Measurements from ENCODE around the gene NEIL1. TPM values are rescaled to one million over a fixed set of nuclear protein-coding genes. Genes with fewer than 3 reads are reported as not detected.

The NEIL1 gene
- total RNA-seq, 1 donor from 2014 or later, result 34.0 TPM

DNA sequence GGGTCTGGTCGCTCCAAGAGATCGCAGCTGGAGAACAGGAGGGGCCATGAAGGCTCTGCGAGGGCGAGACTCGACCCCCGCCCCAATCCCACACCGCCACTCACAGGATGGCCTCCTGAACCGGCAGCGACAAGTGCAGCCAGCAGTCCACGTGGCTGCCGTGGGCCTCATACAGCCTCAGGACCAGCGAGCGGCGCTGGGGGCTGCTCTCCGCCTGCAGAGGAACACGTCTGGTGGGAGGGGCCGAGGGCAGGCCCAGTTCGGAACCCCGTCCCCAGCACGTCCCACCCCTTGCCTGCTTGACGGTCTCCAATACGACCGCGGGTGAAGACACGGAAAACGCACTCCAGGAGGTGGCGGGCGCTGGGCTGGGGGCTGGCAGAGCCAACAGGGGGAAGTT is 9.2 kb downstream of the NEIL1 start:
- no peak for DNase-seq (ENCODE audit: extremely low spot score, unreplicated experiment)
- Mint-ChIP-seq H3K4me1 (ENCODE audit: unreplicated experiment) (no peaks in the 10 kb centered on the region), H3K4me3 (ENCODE audit: unreplicated experiment) (no peak overlapping the region), H3K27me3 (ENCODE audit: unreplicated experiment) (no peaks in the 10 kb centered on the region), H3K36me3 (ENCODE audit: unreplicated experiment) (no peaks in the 10 kb centered on the region), H3K27ac (ENCODE audit: unreplicated experiment) (no peak overlapping the region), H3K9me3 (ENCODE audit: unreplicated experiment) (no peaks in the 10 kb centered on the region)
- TF ChIP-seq, protein P1, sequence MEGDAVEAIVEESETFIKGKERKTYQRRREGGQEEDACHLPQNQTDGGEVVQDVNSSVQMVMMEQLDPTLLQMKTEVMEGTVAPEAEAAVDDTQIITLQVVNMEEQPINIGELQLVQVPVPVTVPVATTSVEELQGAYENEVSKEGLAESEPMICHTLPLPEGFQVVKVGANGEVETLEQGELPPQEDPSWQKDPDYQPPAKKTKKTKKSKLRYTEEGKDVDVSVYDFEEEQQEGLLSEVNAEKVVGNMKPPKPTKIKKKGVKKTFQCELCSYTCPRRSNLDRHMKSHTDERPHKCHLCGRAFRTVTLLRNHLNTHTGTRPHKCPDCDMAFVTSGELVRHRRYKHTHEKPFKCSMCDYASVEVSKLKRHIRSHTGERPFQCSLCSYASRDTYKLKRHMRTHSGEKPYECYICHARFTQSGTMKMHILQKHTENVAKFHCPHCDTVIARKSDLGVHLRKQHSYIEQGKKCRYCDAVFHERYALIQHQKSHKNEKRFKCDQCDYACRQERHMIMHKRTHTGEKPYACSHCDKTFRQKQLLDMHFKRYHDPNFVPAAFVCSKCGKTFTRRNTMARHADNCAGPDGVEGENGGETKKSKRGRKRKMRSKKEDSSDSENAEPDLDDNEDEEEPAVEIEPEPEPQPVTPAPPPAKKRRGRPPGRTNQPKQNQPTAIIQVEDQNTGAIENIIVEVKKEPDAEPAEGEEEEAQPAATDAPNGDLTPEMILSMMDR (IDR thresholded peaks at IDR 0.05), result no peak

DNA sequence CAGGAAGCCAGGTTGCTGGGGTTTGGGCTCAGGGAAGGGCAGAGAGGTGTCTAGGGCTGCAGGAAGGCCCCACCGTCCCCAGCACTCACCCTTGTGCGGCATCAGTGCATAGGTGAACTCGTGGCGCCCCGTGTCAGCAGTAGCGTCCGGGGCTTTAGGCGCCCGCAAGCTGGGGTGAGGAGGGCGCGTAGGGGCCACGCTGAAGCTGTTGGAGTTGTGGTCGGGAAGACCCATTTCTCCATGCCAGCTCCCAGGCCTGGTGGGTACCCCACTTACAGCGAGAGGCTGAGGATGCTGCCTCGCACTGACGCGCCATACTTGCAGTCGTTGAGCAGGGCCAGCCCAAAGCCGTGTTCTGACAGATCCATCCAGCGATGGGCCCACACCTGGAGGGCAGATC is 9.7 kb downstream of the NEIL1 start:
- H3K4me1 Mint-ChIP-seq (ENCODE audit: unreplicated experiment), result no peaks in the 10 kb centered on the region
- no peaks in the 10 kb centered on the region for H3K9me3 Mint-ChIP-seq (ENCODE audit: unreplicated experiment)

GRCh38 chr15:75357976-75358673 is 11.3 kb downstream of the NEIL1 start:
- TF ChIP-seq, protein P1 (IDR thresholded peaks at IDR 0.05), result no peak
- no peaks in the 10 kb centered on the region for H3K27me3 Mint-ChIP-seq (ENCODE audit: unreplicated experiment)
- no peak overlapping the region for H3K27ac Mint-ChIP-seq (ENCODE audit: unreplicated experiment)
- no peaks in the 10 kb centered on the region for H3K4me1 Mint-ChIP-seq (ENCODE audit: unreplicated experiment)
- no peak for DNase-seq (ENCODE audit: extremely low spot score, unreplicated experiment)
- peaks cover 5% of the 10 kb centered on the region for H3K36me3 Mint-ChIP-seq (ENCODE audit: unreplicated experiment)
- no peak overlapping the region for H3K4me3 Mint-ChIP-seq (ENCODE audit: unreplicated experiment)
- H3K9me3 Mint-ChIP-seq (ENCODE audit: unreplicated experiment), result no peaks in the 10 kb centered on the region

More for the DNA sequence above, 9.7 kb downstream of the NEIL1 start:
- TF ChIP-seq, protein P1 (IDR thresholded peaks at IDR 0.05), result no peak
- Mint-ChIP-seq H3K4me3 (ENCODE audit: unreplicated experiment) (no peak overlapping the region), H3K27me3 (ENCODE audit: unreplicated experiment) (no peaks in the 10 kb centered on the region), H3K27ac (ENCODE audit: unreplicated experiment) (no peak overlapping the region), H3K36me3 (ENCODE audit: unreplicated experiment) (peaks cover 2% of the 10 kb centered on the region)
- no peak for DNase-seq (ENCODE audit: extremely low spot score, unreplicated experiment)

DNA sequence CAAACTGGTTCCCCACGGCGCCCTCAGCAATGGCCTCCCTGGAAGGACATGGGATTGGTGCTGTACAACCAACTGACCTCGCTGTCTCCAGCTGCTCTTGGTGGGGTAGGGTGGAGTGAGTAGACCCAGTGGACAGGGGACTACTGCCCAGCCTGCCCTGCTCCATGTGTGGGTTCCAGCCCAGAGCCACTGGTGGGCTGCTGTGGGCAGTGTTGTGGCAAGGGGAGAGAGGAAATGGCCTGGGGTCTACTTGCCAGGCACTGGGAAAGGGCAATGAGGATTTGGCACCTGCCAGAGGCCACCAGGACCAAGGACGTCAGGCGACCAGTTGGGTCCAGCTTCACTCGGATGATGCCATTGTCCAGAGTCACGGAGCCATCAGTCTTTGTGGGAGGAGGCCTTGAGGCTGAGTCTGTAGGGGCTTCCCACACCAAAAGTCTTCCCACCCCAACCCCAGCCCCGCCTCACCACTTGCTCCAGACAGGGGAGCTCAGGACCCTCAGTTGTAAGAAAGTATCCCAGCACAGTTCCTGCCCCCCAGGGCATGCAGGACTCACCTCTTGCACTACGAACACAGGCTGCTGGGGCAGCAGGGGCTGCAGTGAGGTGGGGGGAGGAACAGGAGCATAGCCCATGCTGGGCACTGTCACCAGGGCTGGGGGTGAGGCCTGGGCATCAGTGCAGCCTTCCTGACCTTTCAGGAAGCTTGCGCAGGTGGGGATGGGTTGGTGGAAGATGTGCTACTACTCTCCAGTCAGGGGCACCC is 12.1 kb downstream of the NEIL1 start:
- no peak for DNase-seq (ENCODE audit: extremely low spot score, unreplicated experiment)
- no peaks in the 10 kb centered on the region for H3K9me3 Mint-ChIP-seq (ENCODE audit: unreplicated experiment)
- H3K4me1 Mint-ChIP-seq (ENCODE audit: unreplicated experiment), result no peaks in the 10 kb centered on the region
- H3K27ac Mint-ChIP-seq (ENCODE audit: unreplicated experiment), result no peak overlapping the region
- no peak overlapping the region for H3K4me3 Mint-ChIP-seq (ENCODE audit: unreplicated experiment)
- peaks cover 5% of the 10 kb centered on the region for H3K36me3 Mint-ChIP-seq (ENCODE audit: unreplicated experiment)
- TF ChIP-seq, protein P1 (IDR thresholded peaks at IDR 0.05), result no peak
- H3K27me3 Mint-ChIP-seq (ENCODE audit: unreplicated experiment), result no peaks in the 10 kb centered on the region

DNA sequence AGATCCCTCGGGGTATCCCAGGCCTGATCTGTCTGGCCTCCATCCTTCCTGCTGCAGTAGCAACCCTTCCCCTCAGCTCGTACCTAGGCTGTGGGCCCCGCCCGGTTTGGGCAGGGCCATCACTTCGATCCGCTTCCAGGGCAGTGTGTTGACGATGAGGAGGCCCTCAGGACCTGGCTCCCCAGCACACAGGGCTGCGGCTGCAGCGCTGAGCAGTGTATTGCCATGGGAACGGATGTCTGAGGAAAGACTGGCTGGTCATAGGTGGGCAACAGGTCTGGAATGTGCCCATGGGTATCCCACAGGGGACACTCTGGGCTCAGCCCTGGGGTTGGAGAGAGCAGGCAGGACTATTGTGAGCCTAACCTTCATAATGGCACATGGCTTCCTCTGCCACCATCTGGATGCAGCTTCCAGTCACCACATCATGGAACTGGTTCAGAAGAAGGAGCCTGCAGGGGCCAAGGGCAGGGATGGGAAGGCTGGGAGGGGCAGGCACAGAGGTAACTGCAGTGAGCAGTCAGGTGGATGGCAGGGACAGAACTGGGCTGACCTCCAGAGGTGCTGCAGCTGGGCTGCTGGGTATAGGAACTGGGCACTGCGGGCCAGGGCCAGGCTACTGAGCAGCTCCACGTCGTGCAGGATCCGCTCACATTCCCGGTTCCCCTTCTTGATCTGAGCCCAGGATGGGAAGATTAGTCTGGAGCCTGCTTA is 12.9 kb downstream of the NEIL1 start:
- H3K4me1 Mint-ChIP-seq (ENCODE audit: unreplicated experiment), result no peaks in the 10 kb centered on the region
- H3K27me3 Mint-ChIP-seq (ENCODE audit: unreplicated experiment), result no peaks in the 10 kb centered on the region
- peaks cover 9% of the 10 kb centered on the region for H3K36me3 Mint-ChIP-seq (ENCODE audit: unreplicated experiment)
- TF ChIP-seq, protein P1 (IDR thresholded peaks at IDR 0.05), result no peak
- no peak for DNase-seq (ENCODE audit: extremely low spot score, unreplicated experiment)
- no peak overlapping the region for H3K27ac Mint-ChIP-seq (ENCODE audit: unreplicated experiment)
- no peaks in the 10 kb centered on the region for H3K9me3 Mint-ChIP-seq (ENCODE audit: unreplicated experiment)
- H3K4me3 Mint-ChIP-seq (ENCODE audit: unreplicated experiment), result no peak overlapping the region

All from osteocyte (in vitro differentiated cells).